CD4-positive, alpha-beta T cell treated with Interferon gamma for 1 hour (primary cell): ENCODE data around the gene CDKN2B.
"Not testable (repeated sequence)": the region's sequence is repeated elsewhere in the genome, so short reads cannot be mapped to it uniquely, and the experiment has no call there.

ENCODE experiments used
- DNase-seq: peaks from one replicate; pipeline ENCODE4 v3.0.0-alpha.2; 2020

Gene CDKN2B

DNA sequence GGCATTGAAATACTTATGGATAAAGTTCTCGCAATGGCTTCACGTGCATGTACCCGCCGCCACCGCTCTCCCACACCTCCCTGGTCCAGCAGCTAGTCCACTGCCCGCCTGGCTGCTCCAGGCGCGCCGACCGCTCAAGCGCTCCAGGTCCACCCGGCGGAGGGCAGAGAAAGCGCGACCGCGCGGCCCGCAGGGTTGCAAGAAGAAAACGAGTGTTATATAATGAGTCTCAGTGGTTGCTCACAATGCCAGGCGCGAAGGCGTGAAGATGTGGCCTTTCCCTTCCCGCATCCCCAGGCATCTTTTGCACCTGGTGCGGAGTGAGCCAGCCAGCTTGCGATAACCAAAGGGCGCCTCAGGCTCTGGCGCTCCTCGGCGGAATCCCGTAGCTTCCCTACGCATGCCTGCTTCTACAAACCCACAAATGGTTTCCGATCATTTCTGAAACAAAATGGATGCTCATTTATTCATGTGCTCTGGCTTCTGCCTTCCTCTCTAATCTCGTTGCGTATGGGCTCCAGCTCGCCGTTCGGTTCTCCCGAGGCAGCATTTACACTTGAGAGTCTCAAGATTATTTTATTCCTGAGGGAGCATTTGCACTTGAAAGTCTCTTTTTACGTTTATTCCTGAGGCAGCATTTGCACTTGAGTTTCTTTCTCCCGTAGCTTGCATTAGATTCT, 40.6 kb downstream of the CDKN2B start:
- no peak for DNase-seq

DNA sequence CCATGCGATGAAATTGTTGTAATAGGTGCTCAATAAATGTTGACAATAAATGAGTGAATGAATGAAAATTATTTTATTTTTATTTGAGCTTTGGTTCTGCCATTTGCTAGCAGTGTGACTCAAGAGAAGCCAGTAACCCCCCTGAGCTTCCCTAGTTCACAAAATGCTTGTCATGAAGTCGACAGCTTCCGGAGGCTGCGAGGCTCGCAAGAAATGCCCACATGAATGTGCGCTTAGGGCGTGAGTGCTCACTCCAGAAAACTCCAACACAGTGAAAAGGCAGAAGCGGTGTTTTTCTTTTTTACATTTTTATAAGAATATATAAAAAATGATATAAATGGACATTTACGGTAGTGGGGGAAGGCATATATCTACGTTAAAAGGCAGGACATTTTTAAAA, 41.4 kb downstream of the CDKN2B start:
- DNase-seq, result no peak

DNA sequence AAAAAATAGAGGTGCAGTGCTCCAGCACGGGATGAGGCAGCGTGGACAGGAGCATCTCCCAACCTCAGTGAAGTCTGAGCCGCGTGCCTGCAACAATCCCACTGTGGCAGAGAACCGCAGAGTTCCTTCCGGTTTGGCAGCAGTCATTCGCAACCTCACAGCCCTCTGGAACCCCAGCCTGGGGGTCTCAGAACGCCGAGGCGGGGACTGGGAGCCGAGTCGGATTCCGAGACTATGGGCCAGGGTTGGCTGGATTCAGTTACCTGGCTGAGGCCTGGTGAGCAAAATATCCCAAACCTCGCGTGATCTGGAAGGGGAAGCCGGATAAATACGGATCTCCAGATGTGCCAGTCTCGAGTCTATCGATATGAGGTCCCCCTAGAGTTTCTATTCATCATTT, 41.9 kb downstream of the CDKN2B start:
- DNase-seq, result no peak

DNA sequence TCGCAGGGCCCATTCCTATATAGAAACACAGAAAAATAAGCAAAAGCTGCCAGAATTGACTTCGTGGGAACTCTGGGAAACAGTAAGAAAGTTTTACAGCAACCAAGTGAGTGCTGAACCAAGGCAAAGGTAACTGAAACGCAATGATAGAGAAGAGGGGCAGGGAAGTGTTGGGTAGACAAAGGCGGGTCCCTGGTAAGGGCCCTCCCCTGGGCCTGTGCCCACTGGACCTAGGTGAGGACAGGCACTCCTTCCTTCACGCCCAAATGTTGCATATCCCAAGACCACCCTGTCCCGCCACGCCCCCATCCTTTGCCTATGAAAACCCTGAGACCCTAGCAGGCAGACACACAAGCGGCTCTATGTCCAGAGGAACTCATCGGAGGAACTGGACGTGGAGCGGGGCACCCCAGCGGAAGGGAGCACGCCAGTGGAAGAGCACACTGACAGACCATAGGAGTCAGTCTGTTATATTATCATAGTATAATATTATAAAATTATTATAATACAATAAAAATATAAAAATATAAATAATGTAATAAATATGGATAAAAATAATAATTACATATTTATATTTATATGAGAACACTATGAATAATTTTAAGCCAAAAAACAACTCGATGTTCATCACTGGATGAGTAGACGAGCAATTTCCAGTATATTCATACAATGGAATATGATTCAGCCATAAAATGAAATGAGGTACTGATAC, 42.8 kb downstream of the CDKN2B start:
- DNase-seq, result no peak

DNA sequence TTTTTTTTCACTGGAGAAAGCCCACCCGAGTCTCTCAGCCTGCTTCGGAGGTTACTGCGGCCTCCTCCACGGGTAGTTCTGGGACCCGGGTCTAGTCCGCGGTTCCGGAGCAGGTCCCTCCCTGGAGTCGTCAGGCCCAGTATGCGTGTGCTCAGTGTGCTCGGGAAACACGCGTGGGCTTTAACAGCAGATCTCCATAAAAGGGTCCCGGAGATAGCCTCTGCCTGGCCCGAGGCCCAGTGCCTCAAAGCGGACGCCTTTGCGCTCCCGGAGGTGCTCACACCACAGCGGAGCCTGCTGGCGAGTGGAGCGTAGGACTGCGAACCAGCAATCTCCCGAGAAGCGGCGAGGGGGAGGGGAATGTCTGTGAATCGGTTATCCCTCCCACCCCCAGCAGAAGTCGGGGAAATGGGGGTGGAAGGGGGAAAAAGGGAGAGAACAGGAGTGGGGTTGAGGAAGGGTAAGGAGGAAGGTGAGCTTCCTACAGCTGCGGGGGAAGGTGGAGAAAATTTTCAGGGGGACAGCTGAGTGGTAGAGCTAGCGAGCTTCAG, 43.6 kb downstream of the CDKN2B start:
- peak; percentile 39 for DNase-seq

DNA sequence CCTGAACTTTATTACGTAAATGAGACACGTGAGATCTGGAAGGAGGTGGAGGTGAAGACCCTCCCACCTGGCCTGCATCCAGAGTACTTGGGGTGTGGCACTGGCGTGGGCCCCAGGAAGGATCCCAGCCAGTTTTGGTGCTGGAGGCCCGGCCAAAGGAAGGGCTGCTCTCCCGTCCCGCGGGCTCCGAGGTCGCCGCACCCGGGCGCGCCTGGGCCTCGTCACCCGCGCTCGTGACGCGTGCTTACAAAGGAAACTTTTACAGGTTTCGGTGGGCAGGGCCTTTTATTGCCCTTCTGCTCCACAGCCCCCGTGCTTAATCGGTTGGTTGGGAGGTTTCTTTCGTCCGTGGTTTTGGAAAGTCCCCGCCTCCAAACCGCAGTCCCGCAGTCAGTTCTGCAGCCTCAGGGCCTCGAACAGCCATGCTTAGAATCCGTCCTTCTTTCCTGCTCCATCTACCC, 44.1 kb downstream of the CDKN2B start:
- DNase-seq, result peak; percentile 69

DNA sequence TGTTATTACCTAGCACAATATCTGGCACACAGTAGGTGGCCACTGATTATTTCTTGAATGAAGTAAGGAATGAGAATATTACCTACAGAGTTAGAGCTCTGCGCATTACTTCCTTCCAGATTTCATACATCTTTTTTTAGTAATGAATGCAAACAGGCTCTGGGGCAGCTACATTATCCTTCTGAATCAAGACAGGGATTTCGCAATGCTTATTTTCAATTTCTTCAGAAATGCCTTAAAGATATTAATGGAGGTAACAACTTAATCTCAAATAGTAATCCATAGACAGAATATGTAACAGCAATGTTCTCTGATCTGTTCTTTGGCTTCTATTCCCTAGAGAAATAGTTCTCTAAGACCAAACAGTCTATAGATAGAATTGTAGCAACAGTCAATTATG, 47.5 kb downstream of the CDKN2B start:
- no peak for DNase-seq

DNA sequence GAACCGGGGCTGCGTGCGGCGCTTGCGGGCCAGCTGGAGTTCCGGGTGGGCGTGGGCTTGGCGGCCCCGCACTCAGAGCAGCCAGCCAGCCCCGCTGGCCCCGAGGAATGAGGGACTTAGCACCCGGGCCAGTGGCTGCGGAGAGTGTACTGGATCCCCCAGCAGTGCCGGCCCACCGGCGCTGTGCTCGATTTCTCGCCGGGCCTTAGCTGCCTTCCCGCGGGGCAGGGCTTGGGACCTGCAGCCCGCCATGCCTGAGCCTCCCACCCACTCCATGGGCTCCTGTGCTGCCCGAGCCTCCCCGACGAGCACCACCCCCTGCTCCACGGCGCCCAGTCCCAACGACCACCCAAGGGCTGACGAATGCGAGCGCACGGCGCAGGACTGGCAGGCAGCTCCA, 49.8 kb downstream of the CDKN2B start:
- not testable (repeated sequence) for DNase-seq

DNA sequence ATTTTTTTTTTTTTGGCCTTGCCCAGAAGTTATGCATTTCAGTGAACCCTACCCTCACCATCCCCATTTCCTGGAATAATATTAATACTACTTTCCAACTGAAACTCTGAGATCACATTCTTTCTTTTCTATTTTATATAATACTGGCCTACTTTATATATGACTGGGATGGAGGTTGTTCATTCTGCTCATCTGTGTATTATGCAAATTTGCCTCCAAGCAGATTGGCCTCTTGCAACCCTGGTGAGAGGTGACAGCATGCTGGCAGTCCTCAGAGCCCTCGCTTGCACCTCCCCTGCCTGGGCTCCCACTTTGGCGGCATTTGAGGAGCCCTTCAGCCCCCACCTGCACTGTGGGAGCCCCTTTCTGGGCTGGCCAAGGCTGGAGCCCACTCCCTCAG, 50.3 kb downstream of the CDKN2B start:
- no peak for DNase-seq
